ENCODE data around the gene GFY.

Gene GFY

DNA sequence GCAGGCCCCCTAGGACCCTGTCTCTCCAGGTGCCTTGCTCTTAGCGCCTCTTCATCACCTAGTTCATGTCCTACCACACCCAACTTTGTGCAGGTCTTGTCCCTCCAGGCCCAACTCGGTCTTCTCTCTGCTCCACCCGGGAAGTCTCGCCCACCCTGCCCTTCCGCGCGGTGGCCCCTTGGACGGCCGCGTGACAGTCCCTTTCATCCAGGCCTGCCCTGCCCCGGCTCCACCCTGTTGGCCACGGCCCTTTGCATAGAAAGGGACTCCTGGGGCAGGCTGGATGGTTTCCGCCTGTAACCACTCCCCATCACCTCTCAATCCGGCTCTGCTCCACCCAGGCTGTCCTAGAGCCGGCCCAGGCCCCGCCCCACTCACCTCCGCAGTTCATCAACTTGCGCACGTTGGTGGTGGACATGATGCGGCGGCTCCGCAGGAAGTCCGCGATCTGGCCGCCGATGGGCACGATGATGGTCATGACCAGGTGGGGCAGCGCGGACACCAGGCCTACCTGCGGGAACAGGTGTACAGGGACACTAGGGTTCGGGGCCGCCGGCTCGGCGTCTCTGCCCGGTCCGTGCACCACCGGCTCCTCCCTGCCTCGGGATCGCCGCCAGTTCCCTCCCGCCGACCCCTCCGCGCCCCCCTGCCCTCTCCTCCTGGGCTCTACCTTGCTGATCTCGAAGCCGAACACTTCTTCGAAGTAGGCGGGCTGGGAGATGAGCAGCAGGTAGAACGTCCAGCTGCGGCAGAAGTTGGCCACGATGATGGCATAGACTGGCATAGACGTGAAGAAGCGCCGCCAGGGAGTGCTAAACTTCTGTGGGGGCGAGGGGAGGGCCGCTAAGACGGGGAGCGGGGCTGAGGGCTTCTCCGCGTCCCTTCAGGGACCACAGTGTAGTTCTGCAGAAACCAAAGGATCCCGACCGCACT, 7.2 kb downstream of the GFY start:
- H3F3A ChIP-seq (ENCODE audit: insufficient read depth, low read length) = no peaks in the 10 kb centered on the region; the same call in 1 of the 2 replicates
- no peaks in the 10 kb centered on the region for H4K20me1 ChIP-seq (ENCODE audit: insufficient read depth, low read length)
- no peak overlapping the region for H3K27ac ChIP-seq (ENCODE audit: low read depth, low read length, poor library complexity, severe bottlenecking)
- H3K4me2 ChIP-seq (ENCODE audit: low read length) = no peak overlapping the region
- H3K27me3 ChIP-seq (ENCODE audit: insufficient read depth, low read length) = 0 out of 2 replicates have a peak, but pooled peaks cover 6% of the 10 kb centered on the region
- no peaks in the 10 kb centered on the region for H3K9me2 ChIP-seq (ENCODE audit: low read depth, low read length)
- TF ChIP-seq EZH2 (IDR thresholded peaks at IDR 0.05; ENCODE audit: borderline replicate concordance, low read length) = no peak
- TF ChIP-seq, protein P1, sequence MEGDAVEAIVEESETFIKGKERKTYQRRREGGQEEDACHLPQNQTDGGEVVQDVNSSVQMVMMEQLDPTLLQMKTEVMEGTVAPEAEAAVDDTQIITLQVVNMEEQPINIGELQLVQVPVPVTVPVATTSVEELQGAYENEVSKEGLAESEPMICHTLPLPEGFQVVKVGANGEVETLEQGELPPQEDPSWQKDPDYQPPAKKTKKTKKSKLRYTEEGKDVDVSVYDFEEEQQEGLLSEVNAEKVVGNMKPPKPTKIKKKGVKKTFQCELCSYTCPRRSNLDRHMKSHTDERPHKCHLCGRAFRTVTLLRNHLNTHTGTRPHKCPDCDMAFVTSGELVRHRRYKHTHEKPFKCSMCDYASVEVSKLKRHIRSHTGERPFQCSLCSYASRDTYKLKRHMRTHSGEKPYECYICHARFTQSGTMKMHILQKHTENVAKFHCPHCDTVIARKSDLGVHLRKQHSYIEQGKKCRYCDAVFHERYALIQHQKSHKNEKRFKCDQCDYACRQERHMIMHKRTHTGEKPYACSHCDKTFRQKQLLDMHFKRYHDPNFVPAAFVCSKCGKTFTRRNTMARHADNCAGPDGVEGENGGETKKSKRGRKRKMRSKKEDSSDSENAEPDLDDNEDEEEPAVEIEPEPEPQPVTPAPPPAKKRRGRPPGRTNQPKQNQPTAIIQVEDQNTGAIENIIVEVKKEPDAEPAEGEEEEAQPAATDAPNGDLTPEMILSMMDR (IDR thresholded peaks at IDR 0.05; ENCODE audit: low read length) = no peak
- H3K79me2 ChIP-seq (ENCODE audit: insufficient read depth, low read length) = no peaks in the 10 kb centered on the region
- no peak overlapping the region for H3K4me3 ChIP-seq (ENCODE audit: low read depth, low read length, poor library complexity, severe bottlenecking)
- H3K4me1 ChIP-seq (ENCODE audit: insufficient read depth, low read length, severe bottlenecking) = peaks cover 15% of the 10 kb centered on the region
- no peaks in the 10 kb centered on the region for H3K9me3 ChIP-seq (ENCODE audit: low read length)
- H3K9ac ChIP-seq (ENCODE audit: low read length) = no peak overlapping the region
- H3K36me3 ChIP-seq (ENCODE audit: insufficient read depth, low read length) = no peaks in the 10 kb centered on the region
- no peak overlapping the region for H2AFZ ChIP-seq (ENCODE audit: low read length)

DNA sequence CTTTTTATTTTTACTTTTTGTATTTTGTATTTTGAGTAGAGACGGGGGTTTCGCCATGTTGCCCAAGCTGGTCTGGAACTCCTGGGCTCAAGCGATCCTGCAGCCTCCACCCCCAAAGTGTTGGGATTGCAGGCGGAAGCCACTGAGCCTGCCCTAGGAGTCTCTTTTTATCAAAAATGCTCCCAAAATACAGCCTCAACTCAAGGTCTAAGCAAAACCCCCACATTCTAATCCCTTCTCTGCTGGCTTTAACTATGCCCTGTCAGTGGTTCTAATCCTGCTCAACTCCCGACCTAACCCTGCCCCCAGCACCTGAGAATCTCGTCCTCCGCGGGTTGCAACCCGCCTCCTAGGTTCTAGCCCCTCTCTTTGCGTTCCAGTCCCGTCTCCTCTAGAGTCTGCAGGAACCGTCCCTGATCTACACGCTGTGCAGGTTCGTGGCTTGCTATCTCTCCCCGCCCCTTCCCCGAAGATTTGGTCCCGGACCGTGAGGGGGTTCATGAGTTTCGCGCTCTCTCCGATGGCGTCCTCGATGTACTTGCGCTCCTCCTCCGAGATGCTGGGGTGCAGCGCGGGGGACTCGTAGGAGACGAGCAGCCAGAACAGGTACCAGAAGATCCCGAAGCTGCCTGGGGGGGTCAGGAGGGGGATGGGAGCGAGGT, 8.2 kb downstream of the GFY start:
- no peaks in the 10 kb centered on the region for H3K9me3 ChIP-seq (ENCODE audit: low read length)
- no peak overlapping the region for H3K9ac ChIP-seq (ENCODE audit: low read length)
- no peaks in the 10 kb centered on the region for H3K9me2 ChIP-seq (ENCODE audit: low read depth, low read length)
- no peak for TF ChIP-seq EZH2 (IDR thresholded peaks at IDR 0.05; ENCODE audit: borderline replicate concordance, low read length)
- TF ChIP-seq, protein P1 (IDR thresholded peaks at IDR 0.05; ENCODE audit: low read length) = no peak
- H3K4me2 ChIP-seq (ENCODE audit: low read length) = no peak overlapping the region
- no peaks in the 10 kb centered on the region for H3K36me3 ChIP-seq (ENCODE audit: insufficient read depth, low read length)
- H3K79me2 ChIP-seq (ENCODE audit: insufficient read depth, low read length) = no peaks in the 10 kb centered on the region
- 0 out of 2 replicates have a peak, but pooled peaks cover 2% of the 10 kb centered on the region for H3K27me3 ChIP-seq (ENCODE audit: insufficient read depth, low read length)
- no peaks in the 10 kb centered on the region for H4K20me1 ChIP-seq (ENCODE audit: insufficient read depth, low read length)
- no peak overlapping the region for H3K27ac ChIP-seq (ENCODE audit: low read depth, low read length, poor library complexity, severe bottlenecking)
- H3K4me3 ChIP-seq (ENCODE audit: low read depth, low read length, poor library complexity, severe bottlenecking) = no peak overlapping the region
- H2AFZ ChIP-seq (ENCODE audit: low read length) = no peak overlapping the region
- H3K4me1 ChIP-seq (ENCODE audit: insufficient read depth, low read length, severe bottlenecking) = peaks cover 6% of the 10 kb centered on the region
- H3F3A ChIP-seq (ENCODE audit: insufficient read depth, low read length) = no peaks in the 10 kb centered on the region; the same call in 1 of the 2 replicates

DNA sequence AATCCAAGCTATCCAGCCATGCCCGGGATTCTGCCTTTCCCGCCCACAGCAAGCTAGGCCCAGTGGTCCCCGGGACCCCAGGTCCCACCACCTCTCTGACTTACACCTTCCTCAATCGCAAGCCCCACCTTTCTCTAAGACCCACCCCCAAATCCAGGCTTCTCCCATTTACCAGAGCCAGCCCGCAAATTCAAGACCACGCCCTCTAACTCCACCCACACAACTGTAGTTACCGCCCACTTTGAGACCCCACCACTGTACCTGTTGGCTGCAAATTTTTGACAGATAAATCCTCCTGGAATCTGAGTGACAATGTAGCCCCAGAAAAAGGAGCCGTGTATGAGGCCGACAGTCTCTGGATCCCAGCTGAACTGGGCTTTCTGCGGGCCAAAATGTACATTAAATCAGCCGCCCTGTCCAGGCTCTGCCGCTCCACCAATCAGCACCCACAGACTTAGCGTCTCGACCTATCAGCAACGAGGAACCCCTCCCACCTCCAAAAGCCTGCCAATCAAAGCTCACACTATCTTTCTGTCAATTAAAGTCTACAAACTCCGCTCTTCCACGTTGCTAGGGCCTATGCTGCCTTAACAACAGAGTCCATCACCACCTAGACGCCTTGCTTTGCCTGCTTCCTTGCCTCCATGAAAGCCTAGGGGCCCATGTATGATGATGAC, 9.9 kb downstream of the GFY start:
- H3K4me2 ChIP-seq (ENCODE audit: low read length) = no peak overlapping the region
- no peak overlapping the region for H3K27ac ChIP-seq (ENCODE audit: low read depth, low read length, poor library complexity, severe bottlenecking)
- 0 out of 2 replicates have a peak, but pooled peaks cover 8% of the 10 kb centered on the region for H3K27me3 ChIP-seq (ENCODE audit: insufficient read depth, low read length)

More for the DNA sequence above, 9.9 kb downstream of the GFY start:
- H3K9me3 ChIP-seq (ENCODE audit: low read length) = no peaks in the 10 kb centered on the region
- no peak overlapping the region for H2AFZ ChIP-seq (ENCODE audit: low read length)
- TF ChIP-seq, protein P1 (IDR thresholded peaks at IDR 0.05; ENCODE audit: low read length) = no peak
- TF ChIP-seq EZH2 (IDR thresholded peaks at IDR 0.05; ENCODE audit: borderline replicate concordance, low read length) = no peak
- no peaks in the 10 kb centered on the region for H4K20me1 ChIP-seq (ENCODE audit: insufficient read depth, low read length)
- H3K4me3 ChIP-seq (ENCODE audit: low read depth, low read length, poor library complexity, severe bottlenecking) = no peak overlapping the region
- no peaks in the 10 kb centered on the region for H3K79me2 ChIP-seq (ENCODE audit: insufficient read depth, low read length)
- no peaks in the 10 kb centered on the region for H3F3A ChIP-seq (ENCODE audit: insufficient read depth, low read length)
- peaks cover 6% of the 10 kb centered on the region for H3K4me1 ChIP-seq (ENCODE audit: insufficient read depth, low read length, severe bottlenecking)
- H3K36me3 ChIP-seq (ENCODE audit: insufficient read depth, low read length) = no peaks in the 10 kb centered on the region
- H3K9ac ChIP-seq (ENCODE audit: low read length) = no peak overlapping the region
- H3K9me2 ChIP-seq (ENCODE audit: low read depth, low read length) = no peaks in the 10 kb centered on the region
